ENCODE measurements around the gene LTA.

Gene LTA

DNA sequence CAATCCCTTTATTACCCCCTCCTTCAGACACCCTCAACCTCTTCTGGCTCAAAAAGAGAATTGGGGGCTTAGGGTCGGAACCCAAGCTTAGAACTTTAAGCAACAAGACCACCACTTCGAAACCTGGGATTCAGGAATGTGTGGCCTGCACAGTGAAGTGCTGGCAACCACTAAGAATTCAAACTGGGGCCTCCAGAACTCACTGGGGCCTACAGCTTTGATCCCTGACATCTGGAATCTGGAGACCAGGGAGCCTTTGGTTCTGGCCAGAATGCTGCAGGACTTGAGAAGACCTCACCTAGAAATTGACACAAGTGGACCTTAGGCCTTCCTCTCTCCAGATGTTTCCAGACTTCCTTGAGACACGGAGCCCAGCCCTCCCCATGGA is 5.5 kb downstream of the LTA start:
- TF ChIP-seq POLR2AphosphoS5 (IDR thresholded peaks at IDR 0.05; ENCODE audit: low read depth, low read length) (no peak), SIN3A (IDR thresholded peaks at IDR 0.05; ENCODE audit: borderline replicate concordance, insufficient read depth, low read length) (no peak), TAF1 (IDR thresholded peaks at IDR 0.05; ENCODE audit: borderline replicate concordance, insufficient read depth, low read length) (no peak), REST (IDR thresholded peaks at IDR 0.05; ENCODE audit: insufficient read depth in 1 of 2, low read depth in 2 of 2, low read length in 2 of 2) (no peak), FOXP2 (optimal IDR thresholded peaks at IDR 0.05; ENCODE audit: borderline replicate concordance, extremely low read depth, extremely low read length, insufficient read depth) (no peak)

DNA sequence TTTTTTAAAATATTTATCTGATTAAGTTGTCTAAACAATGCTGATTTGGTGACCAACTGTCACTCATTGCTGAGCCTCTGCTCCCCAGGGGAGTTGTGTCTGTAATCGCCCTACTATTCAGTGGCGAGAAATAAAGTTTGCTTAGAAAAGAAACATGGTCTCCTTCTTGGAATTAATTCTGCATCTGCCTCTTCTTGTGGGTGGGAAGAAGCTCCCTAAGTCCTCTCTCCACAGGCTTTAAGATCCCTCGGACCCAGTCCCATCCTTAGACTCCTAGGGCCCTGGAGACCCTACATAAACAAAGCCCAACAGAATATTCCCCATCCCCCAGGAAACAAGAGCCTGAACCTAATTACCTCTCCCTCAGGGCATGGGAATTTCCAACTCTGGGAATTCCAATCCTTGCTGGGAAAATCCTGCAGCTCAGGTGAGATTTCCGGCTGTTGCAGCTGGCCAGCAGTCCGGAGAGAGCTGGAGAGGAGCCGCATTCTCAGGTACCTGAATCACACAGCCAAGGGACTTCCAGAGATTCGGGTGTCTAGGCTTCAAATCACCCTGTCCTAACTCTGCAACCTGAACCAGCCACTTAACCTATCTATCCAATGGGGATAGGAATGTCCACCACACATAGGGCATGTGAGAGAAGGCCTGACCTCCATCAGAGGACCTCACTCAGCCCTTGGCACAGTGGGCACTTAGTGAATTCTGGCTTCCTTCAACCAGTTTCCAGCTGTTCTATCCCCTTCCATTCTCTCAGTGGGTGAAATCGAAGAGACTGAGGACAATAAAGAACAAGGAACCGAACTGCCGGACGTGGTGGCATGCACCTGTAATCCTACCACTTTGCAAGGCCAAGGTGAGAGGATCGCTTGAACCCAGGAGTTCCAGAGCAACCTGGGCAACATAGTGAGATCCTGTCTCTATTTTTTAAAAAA is 6.4 kb downstream of the LTA start:
- TF ChIP-seq FOXP2 (optimal IDR thresholded peaks at IDR 0.05; ENCODE audit: borderline replicate concordance, extremely low read depth, extremely low read length, insufficient read depth) (no peak), REST (IDR thresholded peaks at IDR 0.05; ENCODE audit: insufficient read depth in 1 of 2, low read depth in 2 of 2, low read length in 2 of 2) (no peak)

GRCh38 chr6:31579119-31579505 is 7.0 kb downstream of the LTA start:
- TF ChIP-seq FOXP2 (optimal IDR thresholded peaks at IDR 0.05; ENCODE audit: borderline replicate concordance, extremely low read depth, extremely low read length, insufficient read depth) (no peak), SIN3A (IDR thresholded peaks at IDR 0.05; ENCODE audit: borderline replicate concordance, insufficient read depth, low read length) (no peak), TAF1 (IDR thresholded peaks at IDR 0.05; ENCODE audit: borderline replicate concordance, insufficient read depth, low read length) (no peak), POLR2AphosphoS5 (IDR thresholded peaks at IDR 0.05; ENCODE audit: low read depth, low read length) (no peak), REST (IDR thresholded peaks at IDR 0.05; ENCODE audit: insufficient read depth in 1 of 2, low read depth in 2 of 2, low read length in 2 of 2) (no peak)

DNA sequence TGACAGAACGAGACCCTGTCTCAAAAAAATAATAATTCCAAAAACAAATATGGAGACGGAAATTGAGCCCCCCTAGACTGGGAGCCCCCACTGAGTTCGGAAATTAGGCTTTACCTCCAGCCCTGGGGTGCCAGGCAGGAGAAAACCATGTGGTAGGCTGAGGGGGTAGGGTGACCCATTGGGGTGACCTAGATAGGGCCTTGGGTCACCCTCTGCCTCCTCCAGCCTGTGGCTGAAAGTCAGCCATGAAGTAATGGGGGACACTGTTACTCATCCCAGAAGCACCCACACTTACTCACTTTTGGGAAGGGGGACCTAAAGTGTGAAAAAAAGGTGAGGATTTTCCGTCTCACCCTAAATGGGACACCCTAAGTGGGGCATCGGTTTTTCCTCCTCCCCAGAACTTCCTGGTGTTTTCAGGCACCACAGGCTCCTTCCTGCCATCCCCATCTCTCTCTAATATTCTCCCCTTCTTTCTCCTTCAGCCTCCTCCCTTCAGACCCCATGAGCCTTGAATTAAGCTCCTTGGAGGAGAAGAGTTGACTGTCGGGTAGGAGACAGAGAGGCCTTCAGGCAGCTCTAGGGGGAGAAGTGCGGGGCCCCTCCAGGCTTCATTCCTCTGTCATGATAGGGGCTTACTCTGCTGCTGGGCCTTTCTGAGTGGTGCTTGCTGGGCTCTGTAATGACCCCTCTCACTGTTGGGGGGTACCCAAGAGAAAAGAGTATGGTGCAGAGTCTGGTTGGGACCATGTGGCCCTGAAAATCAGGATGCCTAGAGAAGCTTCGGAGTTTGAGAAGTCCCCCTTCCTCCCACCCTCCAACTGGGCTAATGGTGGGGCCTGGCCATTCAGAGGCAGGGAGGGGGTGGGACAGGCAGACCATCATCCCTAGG is 7.7 kb downstream of the LTA start:
- TF ChIP-seq FOXP2 (optimal IDR thresholded peaks at IDR 0.05; ENCODE audit: borderline replicate concordance, extremely low read depth, extremely low read length, insufficient read depth) (no peak), TAF1 (IDR thresholded peaks at IDR 0.05; ENCODE audit: borderline replicate concordance, insufficient read depth, low read length) (no peak), POLR2AphosphoS5 (IDR thresholded peaks at IDR 0.05; ENCODE audit: low read depth, low read length) (no peak), REST (IDR thresholded peaks at IDR 0.05; ENCODE audit: insufficient read depth in 1 of 2, low read depth in 2 of 2, low read length in 2 of 2) (no peak), SIN3A (IDR thresholded peaks at IDR 0.05; ENCODE audit: borderline replicate concordance, insufficient read depth, low read length) (no peak)
